GM18867 (cell line): ENCODE results near the gene ATG4C.
A peak's percentile ranks its signal among the peaks of the same experiment; 100 is the strongest.
"Not testable (repeated sequence)": the region's sequence is repeated elsewhere in the genome, so short reads cannot be mapped to it uniquely, and the experiment has no call there.

Experiments used
- ATAC-seq: cut with Tn5 transposase; IDR thresholded peaks from one replicate; pipeline ENCODE4 v1.9.1; 2021; ENCODE audit warnings: mild to moderate bottlenecking, moderate library complexity; ENCODE audit not compliant: unreplicated experiment

The ATG4C gene, protein sequence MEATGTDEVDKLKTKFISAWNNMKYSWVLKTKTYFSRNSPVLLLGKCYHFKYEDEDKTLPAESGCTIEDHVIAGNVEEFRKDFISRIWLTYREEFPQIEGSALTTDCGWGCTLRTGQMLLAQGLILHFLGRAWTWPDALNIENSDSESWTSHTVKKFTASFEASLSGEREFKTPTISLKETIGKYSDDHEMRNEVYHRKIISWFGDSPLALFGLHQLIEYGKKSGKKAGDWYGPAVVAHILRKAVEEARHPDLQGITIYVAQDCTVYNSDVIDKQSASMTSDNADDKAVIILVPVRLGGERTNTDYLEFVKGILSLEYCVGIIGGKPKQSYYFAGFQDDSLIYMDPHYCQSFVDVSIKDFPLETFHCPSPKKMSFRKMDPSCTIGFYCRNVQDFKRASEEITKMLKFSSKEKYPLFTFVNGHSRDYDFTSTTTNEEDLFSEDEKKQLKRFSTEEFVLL

DNA sequence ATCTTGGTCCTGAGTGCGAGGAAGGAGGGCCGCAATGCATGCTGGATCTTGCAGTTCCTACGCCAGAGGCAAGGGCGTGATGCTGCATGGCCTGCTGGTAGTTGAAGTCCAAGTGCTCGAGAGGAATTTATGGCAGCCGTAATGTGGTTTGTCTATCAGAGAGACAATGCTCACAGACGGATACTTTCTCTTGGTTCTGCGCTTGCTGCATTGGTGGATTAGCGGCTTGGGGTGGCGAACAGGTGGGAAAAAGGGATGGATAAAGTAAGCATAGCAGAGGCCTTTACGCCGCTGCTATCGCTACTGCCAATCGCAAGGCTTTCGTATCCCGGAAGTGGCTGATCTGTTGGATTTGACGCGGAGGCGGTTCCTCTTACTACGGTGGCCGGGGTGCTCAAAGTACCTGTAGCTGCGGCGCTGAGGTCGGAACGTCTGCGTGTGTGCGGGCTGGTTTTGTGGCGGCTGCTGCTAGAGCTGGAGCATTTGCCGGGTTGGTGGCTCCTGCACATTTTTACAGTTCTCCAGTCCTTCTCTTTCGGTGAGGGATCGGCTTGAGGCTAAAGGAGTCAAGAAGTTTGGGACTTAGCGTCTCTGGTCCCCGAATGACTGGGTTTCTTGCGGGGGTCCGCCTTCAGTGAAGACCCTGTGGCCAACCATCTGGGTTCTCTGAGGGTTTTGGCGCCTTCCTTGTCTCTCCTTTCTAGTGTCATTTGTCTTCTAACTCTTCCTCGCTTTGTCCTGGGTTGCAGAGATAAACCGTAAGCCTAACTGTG, at the start of gene ATG4C:
Gene ATG4C, plus strand, starts transcription at position 397 of the 773 bp plus-strand sequence. CDS start 19,655 bp downstream, outside the sequence.
- ATAC-seq: peak; percentile 95

DNA sequence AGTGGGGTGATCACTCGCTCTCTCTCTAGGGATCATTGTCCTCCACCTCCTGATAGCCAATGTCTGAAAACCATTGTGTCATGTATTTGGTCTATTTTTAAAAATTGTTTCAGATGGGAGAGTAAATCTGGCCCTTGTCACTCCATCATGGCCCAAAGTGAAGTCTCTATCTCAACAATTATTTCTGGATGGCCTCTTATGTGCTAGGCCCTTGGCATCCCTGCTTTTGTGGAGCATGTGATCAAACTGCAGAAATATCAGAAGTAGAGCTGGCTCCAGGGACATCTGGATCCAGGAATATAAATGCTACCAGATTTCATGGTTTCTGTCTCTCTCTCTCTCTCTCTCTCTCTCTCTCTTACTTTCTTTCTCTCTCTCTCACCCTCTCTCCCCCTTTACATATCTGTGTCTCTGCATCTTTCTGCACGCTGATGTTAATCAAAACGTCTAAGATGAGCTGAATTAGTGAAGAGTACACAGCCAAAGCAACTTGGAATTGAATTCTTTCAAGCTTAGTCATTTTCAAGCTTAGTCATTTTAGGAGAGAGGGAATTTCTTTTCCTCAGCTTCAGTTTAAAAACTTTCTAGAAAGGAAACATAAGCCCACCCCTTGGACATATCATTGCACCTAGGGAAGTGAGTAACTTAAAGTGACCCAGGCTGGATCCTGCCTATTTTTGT, 48.3 kb upstream of the ATG4C start:
- ATAC-seq: no peak

DNA sequence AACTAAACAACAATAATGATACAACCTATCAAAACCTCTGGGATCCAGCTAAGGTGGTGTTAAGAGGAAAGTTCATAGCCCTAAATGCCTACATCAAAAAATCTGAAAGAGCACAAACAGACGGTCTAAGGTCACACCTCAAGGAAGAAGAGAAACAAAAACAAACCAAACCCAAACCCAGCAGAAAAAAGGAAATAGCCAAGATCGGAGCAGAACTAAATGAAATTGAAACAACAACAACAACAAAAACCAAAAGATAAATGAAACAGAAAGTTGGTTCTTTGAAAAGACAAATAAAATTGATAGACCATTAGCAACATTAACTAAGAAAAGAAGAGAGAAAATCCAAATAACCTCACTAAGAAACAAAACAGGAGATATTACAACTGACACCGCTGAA, 43.2 kb upstream of the ATG4C start:
- not testable (repeated sequence) for ATAC-seq

DNA sequence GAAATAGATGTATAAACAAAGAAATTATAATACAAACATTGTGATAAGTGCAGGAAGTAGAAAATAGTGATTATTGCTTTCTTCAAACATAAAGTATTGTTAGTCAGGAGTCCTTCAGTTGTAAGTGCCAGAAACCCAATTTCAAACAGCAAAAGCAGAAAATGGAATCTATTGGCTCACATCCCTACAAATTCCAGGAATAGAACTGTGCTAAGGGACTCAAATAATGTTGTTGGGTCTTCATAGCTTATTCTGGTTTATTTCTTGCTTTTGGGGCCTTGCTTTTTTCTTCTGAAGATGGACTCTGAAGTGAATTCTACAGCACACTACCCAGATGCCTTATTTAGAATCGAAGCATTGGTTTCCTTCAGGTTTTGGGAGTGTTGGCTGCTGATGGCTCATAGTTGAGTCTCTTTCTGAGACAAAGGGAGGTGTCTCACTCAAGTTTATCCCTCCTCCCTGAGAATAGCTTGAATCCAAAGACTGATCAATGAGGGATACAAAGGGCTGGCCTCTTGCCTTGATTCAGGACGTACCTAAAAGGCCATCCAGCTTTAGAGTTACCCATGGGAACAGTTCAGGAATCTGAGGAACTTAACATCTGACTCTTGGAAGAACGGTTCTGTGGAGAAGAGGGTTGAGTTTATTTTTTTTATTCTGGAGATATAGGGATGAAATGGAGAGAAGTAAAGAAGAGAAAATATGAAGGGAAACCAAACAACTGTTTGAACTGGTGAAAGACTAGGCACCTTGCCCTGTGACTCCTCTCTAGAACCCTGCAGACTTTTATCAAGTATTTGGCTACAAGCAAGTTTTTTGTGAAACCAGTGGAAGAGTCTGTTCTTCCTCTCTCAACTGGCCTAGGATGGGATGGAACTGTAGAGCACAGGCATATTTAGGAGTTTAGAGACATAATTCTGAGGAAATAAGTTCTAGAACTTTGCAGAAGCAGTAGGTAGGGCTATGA, 39.0 kb upstream of the ATG4C start:
- no peak for ATAC-seq

DNA sequence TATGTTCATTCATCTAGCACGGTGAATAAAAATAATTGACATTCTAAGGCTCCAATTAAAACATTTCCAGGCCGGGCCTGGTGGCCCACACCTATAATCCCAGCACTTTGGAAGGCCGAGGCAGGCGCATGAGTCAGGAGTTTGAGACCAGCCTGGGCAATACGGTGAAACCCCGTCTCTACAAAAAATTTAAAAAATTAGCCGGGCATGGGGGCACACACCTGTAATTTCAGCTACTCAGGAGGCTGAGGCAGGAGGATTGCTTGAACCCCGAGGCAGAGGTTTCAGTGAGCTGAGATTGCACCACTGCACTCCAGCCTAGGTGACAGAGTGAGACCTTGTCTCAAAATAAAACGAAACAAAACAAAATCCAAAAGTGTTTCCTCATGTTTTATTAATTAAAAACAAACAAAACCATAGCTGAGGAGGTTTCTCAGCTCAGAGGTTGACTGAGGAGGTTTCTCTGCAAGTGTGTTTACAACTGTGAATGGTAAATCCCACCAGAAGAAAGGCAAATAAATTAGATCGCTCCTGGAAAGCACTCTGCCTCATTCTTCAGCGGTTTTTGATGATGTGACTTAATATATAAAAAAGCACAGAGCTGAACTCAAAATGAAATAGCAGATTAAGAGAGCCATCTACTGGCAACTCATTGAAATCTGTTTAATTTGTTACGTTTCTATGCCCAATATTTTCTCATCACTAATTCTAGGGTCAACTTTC, 37.7 kb upstream of the ATG4C start:
- no peak for ATAC-seq

DNA sequence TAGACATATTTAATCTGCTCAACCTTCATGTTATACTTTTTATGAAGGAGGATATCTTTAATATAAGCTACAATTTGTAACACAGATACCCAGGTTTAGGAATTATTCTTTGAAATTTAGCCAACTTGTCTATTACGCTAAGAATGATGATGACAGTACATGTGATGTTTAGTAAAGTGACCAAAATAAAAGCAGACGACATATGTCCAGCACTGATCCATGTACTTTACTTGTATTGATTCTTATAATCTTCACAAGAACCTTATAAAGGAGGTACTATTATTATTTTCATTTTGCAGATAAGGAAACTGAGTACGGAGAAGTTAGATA, 37.2 kb upstream of the ATG4C start:
- ATAC-seq: no peak

DNA sequence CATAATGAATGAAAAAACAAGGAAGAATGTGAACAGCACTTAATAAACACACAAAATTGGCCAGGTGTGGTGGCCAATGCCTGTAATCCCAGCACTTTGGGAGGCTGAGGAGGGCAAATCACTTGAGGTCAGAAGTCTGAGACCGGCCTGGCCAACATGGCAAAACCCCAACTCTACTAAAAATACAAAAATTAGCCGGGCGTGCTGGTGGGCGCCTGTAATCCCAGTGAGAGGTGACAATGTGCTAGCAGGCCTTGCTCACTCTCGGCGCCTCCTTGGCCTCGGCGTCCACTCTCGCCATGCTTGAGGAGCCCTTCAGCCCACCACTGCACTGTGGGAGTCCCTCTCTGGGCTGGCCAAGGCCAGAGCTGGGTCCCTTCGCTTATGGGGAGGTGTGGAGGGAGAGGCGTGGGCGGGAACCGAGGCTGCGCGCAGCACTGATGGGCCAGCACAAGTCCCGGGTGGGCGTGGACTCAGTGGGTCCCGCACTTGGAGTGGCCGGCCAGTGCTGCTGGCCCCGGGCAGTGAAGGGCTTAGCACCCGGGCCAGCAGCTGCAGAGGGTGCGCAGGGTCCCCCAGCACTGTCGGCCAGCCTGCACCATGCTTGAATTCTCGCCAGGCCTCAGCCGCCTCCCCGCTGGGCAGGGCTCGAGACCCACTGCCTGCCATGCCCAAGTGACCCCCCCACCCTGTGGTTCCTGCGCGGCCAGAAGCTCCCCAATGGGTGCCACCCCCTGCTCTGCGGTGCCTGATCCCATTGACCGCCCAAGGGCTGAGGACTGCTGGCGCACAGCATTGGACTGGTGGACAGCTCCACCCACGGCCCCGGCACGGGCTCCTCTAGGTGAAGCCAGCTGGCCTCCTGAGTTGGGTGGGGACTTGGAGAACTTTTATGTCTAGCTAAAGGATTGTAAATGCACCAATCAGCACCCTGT, 30.6 kb upstream of the ATG4C start:
- no peak for ATAC-seq

DNA sequence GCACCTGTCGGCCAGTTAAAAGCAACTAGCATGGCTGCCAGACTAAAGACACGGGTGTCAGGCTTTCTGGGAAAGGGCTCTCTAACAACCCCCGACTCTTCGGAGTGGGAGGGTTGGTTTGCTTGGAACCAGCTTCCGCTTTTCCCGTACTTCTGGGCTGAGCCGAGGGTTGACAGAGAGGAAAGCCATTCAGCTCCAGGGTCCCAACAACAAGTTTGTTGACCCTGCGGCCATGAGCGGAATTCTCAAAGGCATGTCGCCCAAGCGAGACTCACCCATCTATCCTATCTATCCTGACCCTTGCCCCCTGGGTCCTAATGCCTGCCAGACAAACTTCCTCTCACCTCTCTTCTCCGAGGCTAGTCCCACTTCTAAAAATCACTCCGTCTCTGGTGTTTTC, 29.0 kb upstream of the ATG4C start:
- not testable (repeated sequence) for ATAC-seq

DNA sequence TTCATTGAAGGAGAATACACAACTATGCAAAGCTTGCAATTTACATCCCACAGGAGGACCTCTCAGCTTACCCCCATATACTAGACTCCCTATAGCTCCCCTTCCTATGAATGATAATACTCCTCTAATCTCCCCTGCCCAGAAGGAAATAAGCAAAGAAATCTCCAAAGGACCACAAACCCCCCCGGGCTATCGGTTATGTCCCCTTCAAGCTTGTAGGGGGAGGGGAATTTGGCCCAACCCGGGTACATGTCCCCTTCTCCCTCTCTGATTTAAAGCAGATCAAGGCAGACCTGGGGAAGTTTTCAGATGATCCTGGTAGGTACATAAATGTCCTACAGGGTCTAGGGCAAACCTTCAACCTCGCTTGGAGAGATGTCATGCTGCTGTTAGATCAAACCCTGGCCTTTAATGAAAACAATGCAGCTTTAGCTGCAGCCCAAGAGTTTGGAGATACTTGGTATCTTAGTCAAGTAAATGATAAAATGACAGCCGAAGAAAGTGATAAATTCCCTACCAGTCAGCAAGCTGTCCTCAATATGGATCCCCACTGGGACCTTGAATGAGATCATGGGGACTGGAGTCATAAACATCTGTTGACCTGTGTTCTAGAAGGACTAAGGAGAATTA, 27.6 kb upstream of the ATG4C start:
- not testable (repeated sequence) for ATAC-seq

DNA sequence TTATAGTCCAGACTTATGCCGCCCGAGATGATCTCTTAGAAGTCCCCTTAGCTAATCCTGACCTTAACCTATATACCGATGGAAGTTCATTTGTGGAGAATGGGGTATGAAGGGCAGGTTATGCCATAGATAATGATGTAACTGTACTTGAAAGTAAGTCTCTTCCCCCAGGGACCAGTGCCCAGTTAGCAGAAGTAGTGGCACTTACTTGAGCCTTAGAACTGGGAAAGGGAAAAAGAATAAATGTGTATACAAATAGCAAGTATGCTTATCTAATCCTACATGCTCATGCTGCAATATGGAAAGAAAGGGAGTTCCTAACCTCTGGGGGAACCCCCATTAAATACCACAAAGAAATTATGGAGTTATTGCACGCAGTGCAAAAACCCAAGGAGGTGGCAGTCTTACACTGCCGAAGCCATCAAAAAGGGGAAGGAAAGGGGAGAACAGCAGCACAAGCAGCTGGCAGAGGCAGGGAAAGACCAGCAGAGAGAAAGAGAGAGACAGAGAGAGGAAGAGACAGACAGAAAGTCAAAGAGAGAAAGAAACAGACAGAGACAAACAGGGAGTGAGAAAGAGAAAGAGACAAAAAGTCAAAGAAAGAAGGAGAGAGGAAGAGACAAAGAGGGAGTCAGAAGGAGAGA, 24.6 kb upstream of the ATG4C start:
- not testable (repeated sequence) for ATAC-seq

DNA sequence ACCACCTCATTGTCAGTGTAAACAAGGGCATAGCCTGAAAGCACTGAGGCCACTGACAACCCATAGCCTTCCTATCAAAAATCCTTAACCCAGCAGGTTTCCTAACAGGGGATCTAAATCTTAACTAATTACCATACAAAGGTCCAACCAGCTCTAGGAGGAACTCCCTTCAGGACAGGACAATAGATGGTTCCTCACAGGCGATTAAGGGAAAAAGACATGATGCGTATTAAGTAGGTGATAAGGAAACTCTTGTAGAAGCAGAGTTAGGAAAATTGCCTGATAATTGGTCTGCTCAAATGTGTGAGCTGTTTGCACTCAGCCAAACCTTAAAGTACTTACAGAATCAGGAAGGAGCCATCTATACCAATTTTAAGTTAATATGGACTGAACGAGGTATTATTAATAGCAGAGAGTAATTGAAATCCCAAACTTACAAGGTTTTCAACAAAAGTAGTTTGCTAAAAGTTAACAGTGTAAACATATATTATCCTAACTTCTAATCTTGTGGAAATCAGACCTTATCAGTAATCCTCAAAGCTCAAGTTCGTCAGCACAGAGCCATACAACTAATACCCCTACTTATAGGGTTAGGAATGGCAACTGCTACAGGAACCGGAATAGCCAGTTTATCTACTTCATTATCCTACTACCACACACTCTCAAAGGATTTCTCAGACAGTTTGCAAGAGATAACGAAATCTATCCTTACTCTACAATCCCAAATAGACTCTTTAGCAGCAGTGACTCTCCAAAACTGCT, 23.7 kb upstream of the ATG4C start:
- ATAC-seq: not testable (repeated sequence)

DNA sequence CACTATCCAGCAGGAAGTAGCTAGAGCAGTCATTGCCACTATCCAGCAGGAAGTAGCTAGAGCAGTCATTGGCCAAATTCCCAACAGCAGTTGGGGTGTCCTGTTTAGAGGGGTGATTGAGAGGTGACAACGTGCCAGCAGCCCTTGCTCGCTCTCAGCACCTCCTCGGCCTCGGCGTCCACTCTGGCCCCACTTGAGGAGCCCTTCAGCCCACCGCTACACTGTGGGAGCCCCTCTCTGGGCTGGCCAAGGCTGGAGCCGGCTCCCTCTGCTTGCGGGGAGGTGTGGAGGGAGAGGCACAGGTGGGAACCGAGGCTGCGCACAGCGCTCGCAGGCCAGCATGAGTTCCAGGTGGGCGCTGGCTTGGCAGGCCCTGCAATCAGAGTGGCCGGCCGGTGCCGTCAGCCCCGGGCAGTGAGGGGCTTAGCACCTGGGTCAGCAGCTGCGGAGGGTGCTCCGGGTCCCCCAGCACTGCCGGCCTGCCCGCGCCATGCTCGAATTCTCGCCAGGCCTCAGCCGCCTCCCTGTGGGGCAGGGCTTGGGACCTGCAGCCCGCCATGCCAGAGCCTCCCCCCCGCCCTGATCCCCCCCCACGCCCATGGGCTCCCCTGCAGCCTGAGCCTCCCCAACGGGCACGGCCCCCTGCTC, 22.6 kb upstream of the ATG4C start:
- not testable (repeated sequence) for ATAC-seq

DNA sequence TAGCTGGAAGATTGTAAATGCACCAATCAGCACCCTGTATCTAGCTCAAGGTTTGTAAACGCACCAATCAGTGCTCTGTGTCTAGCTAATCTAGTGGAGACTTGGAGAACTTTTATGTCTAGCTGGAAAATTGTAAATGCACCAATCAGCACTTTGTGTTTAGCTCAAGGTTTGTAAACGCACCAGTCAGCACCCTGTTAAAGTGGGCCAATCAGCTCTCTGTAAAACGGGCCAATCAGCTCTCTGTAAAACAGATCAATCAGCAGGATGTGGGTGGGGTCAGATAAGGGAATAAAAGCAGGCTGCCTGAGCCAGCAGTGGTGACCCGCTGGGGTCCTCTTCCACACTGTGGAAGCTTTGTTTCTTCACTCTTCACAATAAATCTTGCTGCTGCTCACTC, 21.9 kb upstream of the ATG4C start:
- ATAC-seq: not testable (repeated sequence)

DNA sequence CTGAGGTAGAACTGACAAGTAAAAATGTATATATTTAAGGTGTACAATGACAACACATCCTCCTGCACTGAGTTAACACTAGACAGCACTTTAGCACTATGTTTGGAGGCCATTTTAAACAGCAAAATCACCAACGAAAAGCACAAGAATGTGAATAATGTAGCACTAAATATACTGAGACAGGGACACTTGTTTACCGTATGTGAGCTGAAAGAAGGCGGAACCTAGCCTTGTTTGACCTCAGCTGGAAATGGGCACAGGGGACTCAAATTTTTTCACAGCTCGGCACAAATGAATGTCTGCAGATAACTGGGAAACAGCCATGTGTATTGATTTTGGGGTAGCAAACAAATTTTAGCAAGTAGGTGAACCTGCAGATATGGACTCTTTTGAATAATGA, 18.0 kb upstream of the ATG4C start:
- no peak for ATAC-seq

DNA sequence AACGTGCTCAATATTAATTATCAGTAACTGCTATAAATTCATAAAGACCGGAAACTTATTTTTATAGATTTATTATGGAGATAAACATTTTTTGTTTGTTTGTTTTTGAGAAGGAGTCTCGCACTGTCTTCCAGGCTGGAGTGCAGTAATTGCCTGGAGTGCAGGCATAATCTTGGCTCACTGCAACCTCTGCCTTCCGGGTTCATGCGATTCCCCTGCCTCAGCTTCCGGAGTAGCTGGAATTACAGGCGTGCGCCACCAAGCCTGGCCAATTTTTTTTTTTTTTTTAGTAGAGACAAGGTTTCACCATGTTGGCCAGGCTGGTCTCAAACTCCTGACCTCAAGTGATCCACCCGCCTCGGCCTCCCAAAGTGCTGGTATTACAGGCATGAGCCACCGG, 15.4 kb upstream of the ATG4C start:
- not testable (repeated sequence) for ATAC-seq

DNA sequence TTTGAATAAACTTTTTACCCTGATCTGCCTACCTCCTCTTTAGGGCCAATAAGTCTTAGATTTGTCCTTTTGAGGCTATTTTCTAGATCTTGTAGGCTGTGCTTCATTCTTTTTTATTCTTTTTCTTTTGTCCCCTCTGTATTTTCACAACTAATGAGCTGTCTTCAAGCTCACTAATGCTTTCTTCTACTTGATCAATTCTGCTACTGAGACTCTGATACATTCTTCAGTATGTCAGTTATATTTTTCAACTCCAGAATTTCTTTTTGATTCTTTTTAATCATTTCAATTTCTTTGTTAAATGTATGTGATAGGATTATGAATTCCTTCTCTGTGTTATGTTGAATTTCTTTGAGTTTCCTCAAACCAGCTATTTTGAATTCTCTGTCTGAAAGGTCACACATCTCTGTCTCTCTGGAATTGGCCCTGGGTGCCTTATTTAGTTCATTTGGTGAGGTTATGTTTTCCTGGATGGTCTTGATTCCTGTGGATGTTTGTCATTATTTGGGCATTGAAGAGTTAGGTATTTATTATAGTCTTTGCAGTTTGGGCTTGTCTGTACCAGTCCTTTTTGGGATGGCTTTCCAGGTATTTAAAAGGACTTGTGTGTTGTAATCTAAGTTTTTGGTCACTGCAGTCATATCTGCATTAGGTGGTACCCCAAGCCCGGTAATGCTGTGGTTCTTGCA, 11.2 kb upstream of the ATG4C start:
- no peak for ATAC-seq
